ENCODE results near the gene MIEF1. TPM values are rescaled to one million over a fixed set of nuclear protein-coding genes. Genes with fewer than 3 reads are reported as not detected.

MIEF1 gene
- total RNA-seq (2022), result 47.4 and 49.4 TPM in 2 replicates
- Bru-seq, nascent RNA, result percentile 84 among the genes with signal in this experiment
- BruChase-seq, experiment 1, labeled RNA remaining after a 2-hour chase, result percentile 95 among the genes with signal in this experiment
- BruChase-seq, experiment 2, labeled RNA remaining after a 6-hour chase, result percentile 93 among the genes with signal in this experiment
- long read RNA-seq, full-length matches to known transcripts, result 30 of 67 reads
- long read RNA-seq, partial matches to known transcripts, result 3 of 67 reads
- long read RNA-seq, other reads (novel, unspliced or antisense), result 34 of 67 reads

DNA sequence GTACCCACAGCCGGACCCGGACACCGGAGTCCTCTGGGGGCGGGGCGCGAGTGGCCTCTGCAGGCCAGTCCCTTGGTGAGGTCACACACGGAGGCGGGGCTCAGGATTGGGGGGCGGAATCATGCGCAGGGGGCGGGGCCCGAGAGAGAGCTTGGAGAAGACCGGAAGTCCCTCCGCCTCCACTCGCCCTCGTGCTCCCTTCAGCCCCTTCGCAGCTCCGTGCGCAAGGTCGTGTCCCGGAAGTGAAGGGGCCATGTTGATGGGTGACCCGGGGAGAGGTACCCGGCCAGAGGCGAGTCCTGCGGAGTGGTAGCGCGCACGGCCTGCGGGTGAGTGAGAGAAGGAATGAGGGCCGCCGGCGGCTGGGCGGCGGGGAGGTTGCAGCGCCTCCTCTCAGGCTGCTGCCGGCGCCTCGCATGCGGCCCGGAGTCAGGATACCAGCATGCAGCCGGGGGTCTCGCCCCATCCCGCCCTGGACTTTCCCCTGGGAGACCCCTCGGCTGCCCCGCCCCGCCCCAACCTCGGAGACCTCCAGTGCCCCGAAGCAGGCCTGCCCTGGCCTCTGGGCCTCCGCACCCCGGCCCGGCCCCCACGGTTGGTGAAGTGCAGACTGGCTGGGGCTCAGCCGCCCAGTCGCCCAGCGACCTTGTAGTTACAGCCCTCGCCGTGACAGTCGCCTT, at the start of gene MIEF1:
Gene MIEF1, plus strand, starts transcription at position 182 of the 680 bp plus-strand sequence. CDS start 9,005 bp downstream, outside the sequence.
- peaks cover 6% of the 10 kb centered on the region for H3K4me1 ChIP-seq
- H3K36me3 ChIP-seq (ENCODE audit: control insufficient read depth, insufficient read depth, low read length), result peaks cover 2% of the 10 kb centered on the region
- Mint-ChIP-seq H3K9me3 (ENCODE audit: unreplicated experiment) (no peaks in the 10 kb centered on the region), H3K27me3 (ENCODE audit: insufficient read depth, unreplicated experiment) (no peaks in the 10 kb centered on the region), H3K4me1 (ENCODE audit: low read depth, unreplicated experiment) (peaks cover 29% of the 10 kb centered on the region), H3K27ac (ENCODE audit: unreplicated experiment) (peak within 1 kb of the TSS; percentile 62), H3K4me3 (ENCODE audit: unreplicated experiment) (peak within 1 kb of the TSS; percentile 78), H3K36me3 (ENCODE audit: insufficient read depth, unreplicated experiment) (peaks cover 55% of the 10 kb centered on the region)
- ChIA-PET POLR2A (interaction anchor here (0.6 to 1.4 kb wide), 13 partner anchors 13 to 716 kb away, joined by 3 to 27 read pairs (median 3); partner anchors contain the start of genes ATF4 and RPL3), CTCF (interaction anchor here (0.6 to 1.7 kb wide), 12 partner anchors 12 to 182 kb away, joined by 3 to 13 read pairs (median 5); partner anchors contain the start of genes ATF4 and TAB1)
- BruUV-seq (replicated peaks), result no TSS peak
- no peaks in the 10 kb centered on the region for H3K9me3 ChIP-seq
- TF ChIP-seq, protein P1, sequence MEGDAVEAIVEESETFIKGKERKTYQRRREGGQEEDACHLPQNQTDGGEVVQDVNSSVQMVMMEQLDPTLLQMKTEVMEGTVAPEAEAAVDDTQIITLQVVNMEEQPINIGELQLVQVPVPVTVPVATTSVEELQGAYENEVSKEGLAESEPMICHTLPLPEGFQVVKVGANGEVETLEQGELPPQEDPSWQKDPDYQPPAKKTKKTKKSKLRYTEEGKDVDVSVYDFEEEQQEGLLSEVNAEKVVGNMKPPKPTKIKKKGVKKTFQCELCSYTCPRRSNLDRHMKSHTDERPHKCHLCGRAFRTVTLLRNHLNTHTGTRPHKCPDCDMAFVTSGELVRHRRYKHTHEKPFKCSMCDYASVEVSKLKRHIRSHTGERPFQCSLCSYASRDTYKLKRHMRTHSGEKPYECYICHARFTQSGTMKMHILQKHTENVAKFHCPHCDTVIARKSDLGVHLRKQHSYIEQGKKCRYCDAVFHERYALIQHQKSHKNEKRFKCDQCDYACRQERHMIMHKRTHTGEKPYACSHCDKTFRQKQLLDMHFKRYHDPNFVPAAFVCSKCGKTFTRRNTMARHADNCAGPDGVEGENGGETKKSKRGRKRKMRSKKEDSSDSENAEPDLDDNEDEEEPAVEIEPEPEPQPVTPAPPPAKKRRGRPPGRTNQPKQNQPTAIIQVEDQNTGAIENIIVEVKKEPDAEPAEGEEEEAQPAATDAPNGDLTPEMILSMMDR (IDR thresholded peaks at IDR 0.05; ENCODE audit: insufficient read depth in 1 of 2, low read depth in 1 of 2, low read length in 1 of 2, severe bottlenecking in 1 of 2, unreplicated experiment in 1 of 2), result no peak
- H3K27me3 ChIP-seq (replicated peaks; ENCODE audit: control insufficient read depth, insufficient read depth, low read length), result no peaks in the 10 kb centered on the region
- intact Hi-C loops (cut with micrococcal nuclease; ENCODE audit: unreplicated experiment), result loop anchor here (1.0 to 5.0 kb wide), 3 partner anchors 12 to 40 kb away; partner anchors contain the start of gene ATF4
- peak; percentile 96 to 97 for DNase-seq
- peak within 1 kb of the TSS; percentile 94 for H3K4me3 ChIP-seq (ENCODE audit: low read depth, low read length)

DNA sequence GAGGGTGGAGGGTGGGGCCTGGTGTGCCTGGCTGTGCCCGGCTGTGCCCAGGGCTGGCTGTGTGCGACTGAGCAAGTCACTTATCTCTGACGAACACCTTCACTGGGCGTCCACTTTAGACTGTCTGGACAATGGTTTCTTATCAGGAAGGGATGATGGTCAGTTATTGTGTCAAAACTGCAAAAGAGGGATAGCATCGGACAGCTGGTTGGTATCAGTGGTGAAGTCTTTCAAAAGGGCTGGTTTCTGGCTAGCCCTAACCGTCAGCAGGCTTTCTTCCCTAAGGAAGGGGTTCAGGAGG, 49.4 kb upstream of the MIEF1 start:
- H3K9me3 ChIP-seq, result no peaks in the 10 kb centered on the region
- Mint-ChIP-seq H3K27me3 (ENCODE audit: insufficient read depth, unreplicated experiment) (no peaks in the 10 kb centered on the region), H3K36me3 (ENCODE audit: insufficient read depth, unreplicated experiment) (no peaks in the 10 kb centered on the region), H3K27ac (ENCODE audit: unreplicated experiment) (peak overlapping the region; percentile 24), H3K4me1 (ENCODE audit: low read depth, unreplicated experiment) (peaks cover 40% of the 10 kb centered on the region), H3K4me3 (ENCODE audit: unreplicated experiment) (no peak overlapping the region), H3K9me3 (ENCODE audit: unreplicated experiment) (no peaks in the 10 kb centered on the region)
- H3K4me3 ChIP-seq (ENCODE audit: low read depth, low read length), result no peak overlapping the region
- no peaks in the 10 kb centered on the region for H3K36me3 ChIP-seq (ENCODE audit: control insufficient read depth, insufficient read depth, low read length)
- peaks cover 26% of the 10 kb centered on the region for H3K4me1 ChIP-seq
- no TSS peak for BruUV-seq (replicated peaks)
- ChIA-PET CTCF (interaction anchor here (0.9 to 1.1 kb wide), 2 partner anchors 20 to 50 kb away, joined by 3 read pairs; partner anchors contain the start of gene MIEF1), POLR2A (no interaction called here)
- intact Hi-C loops (cut with micrococcal nuclease; ENCODE audit: unreplicated experiment), result no loop called here
- no peaks in the 10 kb centered on the region for H3K27me3 ChIP-seq (replicated peaks; ENCODE audit: control insufficient read depth, insufficient read depth, low read length)
- TF ChIP-seq, protein P1 (IDR thresholded peaks at IDR 0.05; ENCODE audit: insufficient read depth in 1 of 2, low read depth in 1 of 2, low read length in 1 of 2, severe bottlenecking in 1 of 2, unreplicated experiment in 1 of 2), result no peak
- DNase-seq, result no peak

DNA sequence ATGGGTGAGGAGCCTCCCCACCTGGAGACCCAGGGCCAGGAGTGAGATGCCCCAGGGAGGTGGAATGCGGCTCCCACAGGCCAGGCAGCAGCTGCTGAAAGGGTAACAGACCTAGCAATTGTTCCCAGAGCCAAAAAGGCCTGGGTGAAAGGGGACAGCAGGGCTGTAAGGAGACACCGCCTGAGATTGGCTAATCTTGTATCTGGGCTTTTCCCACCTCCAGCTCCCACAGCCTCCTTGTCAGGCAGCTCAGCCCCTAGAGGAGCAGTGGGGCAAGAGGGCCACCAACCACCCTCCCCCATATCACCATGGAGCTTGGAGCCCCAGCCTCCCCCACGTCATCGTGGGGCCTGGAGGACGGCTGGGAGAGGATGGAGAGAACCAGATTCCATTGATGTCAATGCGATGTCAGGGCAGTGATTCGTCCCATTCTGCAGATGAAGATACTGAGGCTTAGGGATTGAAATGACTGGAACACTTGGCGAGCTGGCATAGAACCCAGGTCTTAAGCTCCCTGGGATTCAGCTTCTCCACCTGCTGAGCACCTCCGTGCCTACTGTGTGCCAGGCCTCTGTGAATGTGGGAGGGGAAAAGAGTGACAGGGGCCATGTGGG, 48.2 kb upstream of the MIEF1 start:
- CTCF ChIA-PET, result interaction anchor here (0.6 to 1.1 kb wide), 2 partner anchors 21 to 66 kb away, joined by 3 to 5 read pairs; partner anchors contain the start of gene ATF4
- intact Hi-C loops (cut with micrococcal nuclease; ENCODE audit: unreplicated experiment), result no loop called here

More for the DNA sequence above, 48.2 kb upstream of the MIEF1 start:
- Histone ChIP-seq H3K36me3 (ENCODE audit: control insufficient read depth, insufficient read depth, low read length) (no peaks in the 10 kb centered on the region), H3K4me3 (ENCODE audit: low read depth, low read length) (no peak overlapping the region), H3K27me3 (replicated peaks; ENCODE audit: control insufficient read depth, insufficient read depth, low read length) (no peaks in the 10 kb centered on the region), H3K9me3 (no peaks in the 10 kb centered on the region), H3K4me1 (peaks cover 15% of the 10 kb centered on the region)
- TF ChIP-seq, protein P1 (IDR thresholded peaks at IDR 0.05; ENCODE audit: insufficient read depth in 1 of 2, low read depth in 1 of 2, low read length in 1 of 2, severe bottlenecking in 1 of 2, unreplicated experiment in 1 of 2), result no peak
- Mint-ChIP-seq H3K4me1 (ENCODE audit: low read depth, unreplicated experiment) (peaks cover 32% of the 10 kb centered on the region), H3K36me3 (ENCODE audit: insufficient read depth, unreplicated experiment) (no peaks in the 10 kb centered on the region), H3K27ac (ENCODE audit: unreplicated experiment) (no peak overlapping the region), H3K9me3 (ENCODE audit: unreplicated experiment) (no peaks in the 10 kb centered on the region), H3K4me3 (ENCODE audit: unreplicated experiment) (no peak overlapping the region), H3K27me3 (ENCODE audit: insufficient read depth, unreplicated experiment) (no peaks in the 10 kb centered on the region)
- no TSS peak for BruUV-seq (replicated peaks)
- POLR2A ChIA-PET, result interaction anchor here (0.5 kb wide), 1 partner anchor 162 kb away, joined by 5 read pairs; no protein-coding TSS in a partner anchor
- no peak for DNase-seq

All from Caco-2 (cell line).